K562 (cell line): ENCODE measurements around the gene CCDC116. TPM values are rescaled to one million over a fixed set of nuclear protein-coding genes. Genes with fewer than 3 reads are reported as not detected.
A peak's percentile ranks its signal among the peaks of the same experiment; 100 is the strongest.

Source experiments
- AFF1 ChIP-seq, 2 experiments: fragments of 450-650 bp; IDR thresholded peaks; 2 replicates each; pipeline ENCODE4 v1.6.1; 2018; ENCODE audit warnings: mild to moderate bottlenecking in 2 of 2, low read depth in 1 of 2; ENCODE audit not compliant: partially characterized antibody in 2 of 2
- EHMT2 ChIP-seq: fragments of 450-650 bp; IDR thresholded peaks from 2 replicates; pipeline ENCODE4 v1.6.1; 2018; ENCODE audit warnings: antibody characterized with exemption
- ETV6 ChIP-seq, 3 experiments: fragments of 150-350 bp in 1 of 3; sonication (generic) in 1 of 3; formaldehyde crosslinking in 1 of 3; IDR thresholded peaks; 2 replicates each; pipeline versions ENCODE4 v1.6.1 to v1.8.0; 2014 to 2022; ENCODE audit warnings: borderline replicate concordance in 2 of 3, low read depth in 2 of 3, antibody characterized with exemption in 1 of 3, low read length in 1 of 3, mild to moderate bottlenecking in 1 of 3, missing genetic modification reagents in 1 of 3
- FOS ChIP-seq: IDR thresholded peaks from 3 replicates; pipeline ENCODE4 v1.6.1; 2011; ENCODE audit not compliant: insufficient read length; ENCODE audit errors: extremely low read depth
- HCFC1 ChIP-seq: IDR thresholded peaks from 2 replicates; pipeline ENCODE4 v1.6.1; 2012; ENCODE audit warnings: low read depth, low read length, improper control_type of control experiment
- MAFK ChIP-seq: IDR thresholded peaks from 2 replicates; pipeline ENCODE4 v1.6.1; 2011; ENCODE audit warnings: low read length, improper control_type of control experiment
- MXI1 ChIP-seq: IDR thresholded peaks from 2 replicates; pipeline ENCODE4 v1.6.1; 2011; ENCODE audit warnings: low read depth, mild to moderate bottlenecking, improper control_type of control experiment, low read length
- POU5F1 ChIP-seq: fragments of 150-350 bp; IDR thresholded peaks from 2 replicates; pipeline ENCODE4 v1.6.1; 2014; ENCODE audit warnings: borderline replicate concordance, low read length, low read depth, mild to moderate bottlenecking; ENCODE audit not compliant: partially characterized antibody
- SIN3A ChIP-seq, 2 experiments: fragments of 150-350 bp in 1 of 2; IDR thresholded peaks; 2 replicates each; pipeline ENCODE4 v1.6.1; 2011 to 2016; ENCODE audit warnings: borderline replicate concordance in 2 of 2, low read depth in 2 of 2, low read length in 2 of 2, mild to moderate bottlenecking in 2 of 2, moderate library complexity in 2 of 2; ENCODE audit not compliant: control insufficient read depth in 1 of 2
- SMC3 ChIP-seq: conservative IDR thresholded peaks from 2 replicates; pipeline ENCODE4 v1.6.1; 2011; ENCODE audit warnings: low read depth, low read length, improper control_type of control experiment; ENCODE audit not compliant: insufficient read depth
- SPI1 ChIP-seq: IDR thresholded peaks from 2 replicates; pipeline ENCODE4 v1.6.1; 2011; ENCODE audit warnings: low read depth, low read length, control low read depth, borderline replicate concordance
- TBL1XR1 ChIP-seq, 2 experiments: IDR thresholded peaks; 2 replicates each; pipeline ENCODE4 v1.6.1; 2012; ENCODE audit warnings: improper control_type of control experiment in 2 of 2, low read length in 2 of 2, mild to moderate bottlenecking in 1 of 2
- polyA plus RNA-seq, 8 experiments: library from polyadenylated mRNA; depleted of rRNA in 4 of 8; stranded (reverse) in 5 of 8; unstranded in 3 of 8; fragments of >200 nt; fragmentation: Nextera tagmentation in 2 of 8; fragmentation: Illumina TruSeq in 1 of 8; extraction: Ambion mirVana in 2 of 8; extraction: Trizol in 1 of 8; gene quantifications; 2 replicates each; pipeline versions ENCODE4 v1.2.1 to v1.2.3, GENCODE V29; 2011 to 2014; ENCODE audit warnings: inconsistent platforms in 1 of 8, missing spikeins in 1 of 8
- total RNA-seq, 7 experiments: library from RNA; depleted of rRNA in 6 of 7; stranded (reverse); fragments of >200 nt in 6 of 7; fragmentation: Illumina TruSeq in 2 of 7; extraction: Trizol in 2 of 7; gene quantifications; 2 replicates each; pipeline versions ENCODE4 v1.2.1 to v1.2.3, GENCODE V29; 2011 to 2021; ENCODE audit warnings: low replicate concordance in 1 of 7
- TF ChIP-seq, protein P1 (sequence below): sonication (generic); formaldehyde crosslinking; IDR thresholded peaks from 2 replicates; pipeline ENCODE4 v1.8.1; 2023; ENCODE audit warnings: mild to moderate bottlenecking, missing genetic modification reagents
- TF ChIP-seq, protein P2 (sequence below), 2 experiments: fragments of 450-650 bp in 1 of 2; IDR thresholded peaks; 2 replicates each; pipeline ENCODE4 v1.6.1; 2011 to 2017; ENCODE audit warnings: low read depth in 2 of 2, antibody characterized with exemption in 1 of 2, borderline replicate concordance in 1 of 2, low read length in 1 of 2, mild to moderate bottlenecking in 1 of 2, mixed read lengths in 1 of 2; ENCODE audit not compliant: control insufficient read depth in 1 of 2
- TF ChIP-seq, protein P3 (sequence below), 2 experiments: fragments of 450-650 bp; IDR thresholded peaks; 2 replicates each; pipeline ENCODE4 v1.6.1; 2016

CCDC116 gene
- total and polyA plus RNA-seq, 9 of the 15 experiments (the other 6 are each of a cell fraction or from before 2014, with no cell fraction given): 1.6 to 11.3 (median 4.7) TPM

GRCh38 chr22:21652010-21652546 lies 19.5 kb downstream of the CCDC116 start (continued):
- peak in 1 of 2 experiments; percentile 23; a peak in 1 of 4 replicates for TF ChIP-seq ETV6 (IDR thresholded peaks at IDR 0.05; ENCODE audit: borderline replicate concordance in 1 of 2, low read depth in 2 of 2, low read length in 1 of 2)
- no peak for TF ChIP-seq ETV6 (CRISPR knock-in tag; IDR thresholded peaks at IDR 0.05; ENCODE audit: borderline replicate concordance)
- TF ChIP-seq, protein P1, sequence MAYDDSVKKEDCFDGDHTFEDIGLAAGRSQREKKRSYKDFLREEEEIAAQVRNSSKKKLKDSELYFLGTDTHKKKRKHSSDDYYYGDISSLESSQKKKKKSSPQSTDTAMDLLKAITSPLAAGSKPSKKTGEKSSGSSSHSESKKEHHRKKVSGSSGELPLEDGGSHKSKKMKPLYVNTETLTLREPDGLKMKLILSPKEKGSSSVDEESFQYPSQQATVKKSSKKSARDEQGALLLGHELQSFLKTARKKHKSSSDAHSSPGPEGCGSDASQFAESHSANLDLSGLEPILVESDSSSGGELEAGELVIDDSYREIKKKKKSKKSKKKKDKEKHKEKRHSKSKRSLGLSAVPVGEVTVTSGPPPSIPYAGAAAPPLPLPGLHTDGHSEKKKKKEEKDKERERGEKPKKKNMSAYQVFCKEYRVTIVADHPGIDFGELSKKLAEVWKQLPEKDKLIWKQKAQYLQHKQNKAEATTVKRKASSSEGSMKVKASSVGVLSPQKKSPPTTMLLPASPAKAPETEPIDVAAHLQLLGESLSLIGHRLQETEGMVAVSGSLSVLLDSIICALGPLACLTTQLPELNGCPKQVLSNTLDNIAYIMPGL: 0 out of 2 replicates have a peak, but pooled peaks have one; percentile 17
- TF ChIP-seq, protein P2, sequence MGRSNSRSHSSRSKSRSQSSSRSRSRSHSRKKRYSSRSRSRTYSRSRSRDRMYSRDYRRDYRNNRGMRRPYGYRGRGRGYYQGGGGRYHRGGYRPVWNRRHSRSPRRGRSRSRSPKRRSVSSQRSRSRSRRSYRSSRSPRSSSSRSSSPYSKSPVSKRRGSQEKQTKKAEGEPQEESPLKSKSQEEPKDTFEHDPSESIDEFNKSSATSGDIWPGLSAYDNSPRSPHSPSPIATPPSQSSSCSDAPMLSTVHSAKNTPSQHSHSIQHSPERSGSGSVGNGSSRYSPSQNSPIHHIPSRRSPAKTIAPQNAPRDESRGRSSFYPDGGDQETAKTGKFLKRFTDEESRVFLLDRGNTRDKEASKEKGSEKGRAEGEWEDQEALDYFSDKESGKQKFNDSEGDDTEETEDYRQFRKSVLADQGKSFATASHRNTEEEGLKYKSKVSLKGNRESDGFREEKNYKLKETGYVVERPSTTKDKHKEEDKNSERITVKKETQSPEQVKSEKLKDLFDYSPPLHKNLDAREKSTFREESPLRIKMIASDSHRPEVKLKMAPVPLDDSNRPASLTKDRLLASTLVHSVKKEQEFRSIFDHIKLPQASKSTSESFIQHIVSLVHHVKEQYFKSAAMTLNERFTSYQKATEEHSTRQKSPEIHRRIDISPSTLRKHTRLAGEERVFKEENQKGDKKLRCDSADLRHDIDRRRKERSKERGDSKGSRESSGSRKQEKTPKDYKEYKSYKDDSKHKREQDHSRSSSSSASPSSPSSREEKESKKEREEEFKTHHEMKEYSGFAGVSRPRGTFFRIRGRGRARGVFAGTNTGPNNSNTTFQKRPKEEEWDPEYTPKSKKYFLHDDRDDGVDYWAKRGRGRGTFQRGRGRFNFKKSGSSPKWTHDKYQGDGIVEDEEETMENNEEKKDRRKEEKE (IDR thresholded peaks at IDR 0.05; ENCODE audit: borderline replicate concordance in 1 of 2, control insufficient read depth in 1 of 2, low read depth in 2 of 2, low read length in 1 of 2): no peak
- TF ChIP-seq, protein P3, sequence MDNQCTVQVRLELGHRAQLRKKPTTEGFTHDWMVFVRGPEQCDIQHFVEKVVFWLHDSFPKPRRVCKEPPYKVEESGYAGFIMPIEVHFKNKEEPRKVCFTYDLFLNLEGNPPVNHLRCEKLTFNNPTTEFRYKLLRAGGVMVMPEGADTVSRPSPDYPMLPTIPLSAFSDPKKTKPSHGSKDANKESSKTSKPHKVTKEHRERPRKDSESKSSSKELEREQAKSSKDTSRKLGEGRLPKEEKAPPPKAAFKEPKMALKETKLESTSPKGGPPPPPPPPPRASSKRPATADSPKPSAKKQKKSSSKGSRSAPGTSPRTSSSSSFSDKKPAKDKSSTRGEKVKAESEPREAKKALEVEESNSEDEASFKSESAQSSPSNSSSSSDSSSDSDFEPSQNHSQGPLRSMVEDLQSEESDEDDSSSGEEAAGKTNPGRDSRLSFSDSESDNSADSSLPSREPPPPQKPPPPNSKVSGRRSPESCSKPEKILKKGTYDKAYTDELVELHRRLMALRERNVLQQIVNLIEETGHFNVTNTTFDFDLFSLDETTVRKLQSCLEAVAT (IDR thresholded peaks at IDR 0.05): no peak
- TF ChIP-seq SIN3A (IDR thresholded peaks at IDR 0.05; ENCODE audit: borderline replicate concordance in 2 of 2, control insufficient read depth in 1 of 2, low read depth in 2 of 2, low read length in 2 of 2): peak in 1 of 2 experiments; percentile 99; a peak in 2 of 4 replicates
- TF ChIP-seq HCFC1: peak; percentile 46; the same call in 1 of the 2 replicates
- TF ChIP-seq FOS: no peak
- TF ChIP-seq POU5F1: peak; percentile 3
- peak; percentile 31 for TF ChIP-seq MAFK
- TF ChIP-seq MXI1: peak; percentile 79
- peak; percentile 48; the same call in 1 of the 2 replicates for TF ChIP-seq SMC3
- peak; percentile 67 for TF ChIP-seq SPI1
- TF ChIP-seq EHMT2: no peak
- peak; percentile 61 to 76; a peak in 3 of 4 replicates for TF ChIP-seq TBL1XR1 (IDR thresholded peaks at IDR 0.05; ENCODE audit: low read length in 2 of 2)
- TF ChIP-seq AFF1 (IDR thresholded peaks at IDR 0.05; ENCODE audit: low read depth in 1 of 2, partially characterized antibody in 2 of 2): no peak
